GM21390 (cell line): ENCODE data around the gene SSUH2.
A peak's percentile ranks its signal among the peaks of the same experiment; 100 is the strongest.

Experiments
- ATAC-seq: cut with Tn5 transposase; IDR thresholded peaks from one replicate; pipeline ENCODE4 v1.9.1; 2021; ENCODE audit not compliant: unreplicated experiment

SSUH2 gene

DNA sequence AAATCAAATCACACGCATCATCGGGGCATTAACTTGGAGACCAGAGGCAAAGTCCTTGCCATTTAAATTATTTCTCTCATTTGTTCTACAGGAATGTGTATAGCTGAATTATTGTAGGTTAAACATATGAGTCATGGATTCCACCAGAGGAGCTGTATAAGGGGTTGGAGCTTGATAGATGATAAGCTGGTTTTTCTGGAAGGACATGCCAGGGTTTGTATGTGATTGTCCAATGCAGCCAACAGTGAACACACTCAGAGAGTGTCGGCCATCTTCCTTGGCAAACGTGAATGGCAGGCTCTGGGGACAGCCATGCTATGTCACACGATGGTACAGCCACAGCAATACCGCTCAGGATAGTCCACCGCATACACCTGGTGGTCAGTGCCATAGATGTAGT, 25.1 kb downstream of the SSUH2 start:
- ATAC-seq, result no peak

DNA sequence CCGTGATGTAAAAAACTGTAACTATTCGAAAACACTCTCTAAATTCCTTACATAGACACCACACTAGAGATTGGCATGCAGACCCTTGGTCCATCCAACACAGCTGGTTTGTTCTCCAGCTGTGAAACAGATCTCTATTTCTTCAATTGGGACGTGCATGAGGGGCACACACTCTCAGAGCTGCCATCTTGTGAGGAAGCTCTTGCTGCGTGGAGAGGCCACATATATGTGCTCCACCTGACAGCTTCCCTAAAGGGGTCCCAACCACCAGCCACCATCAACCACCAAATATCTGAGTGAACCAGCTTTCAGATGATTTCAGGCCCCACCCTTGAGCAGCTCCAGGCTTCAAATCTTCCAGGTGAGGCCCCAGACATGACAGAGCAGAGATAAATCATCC, 25.6 kb downstream of the SSUH2 start:
- no peak for ATAC-seq

- ATAC-seq, result no peak
Measured at GRCh38 chr3:8617921-8618320, 26.7 kb downstream of the SSUH2 start.

- ATAC-seq, result no peak
Measured at GRCh38 chr3:8610951-8611350, 33.6 kb downstream of the SSUH2 start.

GRCh38 chr3:8608791-8609467, 35.7 kb downstream of the SSUH2 start:
- no peak for ATAC-seq

DNA sequence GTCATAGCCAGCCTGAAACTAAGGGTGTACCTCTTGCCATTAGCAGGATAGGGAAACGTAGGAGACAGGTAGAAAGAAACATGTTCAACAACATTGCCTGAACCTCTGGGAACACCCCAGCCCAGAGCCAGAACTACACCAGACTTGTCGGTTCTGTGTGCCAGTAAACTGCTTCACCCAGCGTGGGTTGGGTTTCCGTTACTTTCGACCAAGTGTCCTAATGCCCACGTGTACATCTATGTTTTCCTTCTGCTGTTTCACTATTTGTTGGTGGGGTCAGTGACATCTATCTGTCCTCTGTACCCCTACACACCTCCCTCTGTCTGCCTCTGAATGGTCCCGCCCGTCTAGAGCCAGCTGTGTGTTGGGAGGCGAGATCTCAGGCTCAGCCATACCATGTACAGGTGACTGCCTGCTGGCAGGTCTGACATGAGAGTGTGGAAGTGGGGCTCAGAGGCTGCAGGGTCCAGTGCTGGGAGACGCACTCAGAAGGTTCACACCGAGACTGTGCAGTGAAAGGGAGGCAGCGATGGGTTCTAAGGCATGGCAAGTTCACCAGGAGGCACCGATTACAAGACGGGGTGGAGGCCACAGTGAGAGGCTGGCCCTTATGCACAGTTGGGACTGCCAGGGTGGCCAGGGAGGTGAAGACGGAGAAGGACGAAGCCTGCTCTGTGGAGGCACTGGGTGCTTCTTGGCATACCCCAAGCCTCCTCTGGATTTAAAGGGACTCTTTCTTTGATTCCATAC, 36.4 kb downstream of the SSUH2 start:
- ATAC-seq, result no peak

DNA sequence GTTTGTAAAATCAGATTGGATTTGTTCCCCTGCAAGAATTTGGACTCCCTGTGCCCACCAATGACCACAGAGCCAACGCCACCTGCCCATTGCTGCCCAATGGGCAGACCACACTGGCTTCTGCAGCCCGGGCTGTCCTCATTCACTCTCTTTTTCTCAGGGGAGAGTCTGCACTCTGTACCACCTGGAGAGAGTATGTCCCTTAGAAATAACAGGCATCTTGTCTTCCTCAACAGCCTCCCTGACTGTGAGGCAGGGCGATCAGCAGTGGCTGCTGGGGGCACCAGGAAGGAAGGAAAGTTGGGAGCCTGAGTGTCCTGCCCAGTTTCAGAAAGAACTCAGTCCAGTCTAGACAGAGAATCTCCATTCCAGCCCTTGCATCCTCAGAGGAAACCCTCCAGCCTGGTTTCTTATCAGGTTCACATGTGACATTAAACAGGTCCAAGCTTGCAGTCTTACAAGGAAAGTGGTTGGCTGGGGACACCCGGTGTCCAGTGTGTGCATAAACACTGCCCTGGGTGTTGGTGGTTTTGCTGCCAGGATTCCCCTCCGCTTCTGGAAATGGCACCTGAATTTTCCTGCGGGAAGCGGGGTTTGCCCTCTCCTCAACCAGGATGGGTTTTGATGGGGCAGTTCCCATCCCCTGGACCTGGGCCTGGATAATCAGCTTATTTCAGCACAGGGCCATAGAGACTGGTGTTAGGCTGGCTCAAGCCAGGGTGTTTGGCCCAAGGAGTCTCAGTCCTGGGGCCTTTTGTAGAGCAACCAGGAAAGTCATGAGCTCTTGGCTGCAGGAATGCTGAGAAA, 37.2 kb downstream of the SSUH2 start:
- ATAC-seq, result peak; percentile 55

- no peak for ATAC-seq
Measured at GRCh38 chr3:8606701-8607231, 37.8 kb downstream of the SSUH2 start.

- no peak for ATAC-seq
Measured at GRCh38 chr3:8604988-8605387, 39.6 kb downstream of the SSUH2 start.

DNA sequence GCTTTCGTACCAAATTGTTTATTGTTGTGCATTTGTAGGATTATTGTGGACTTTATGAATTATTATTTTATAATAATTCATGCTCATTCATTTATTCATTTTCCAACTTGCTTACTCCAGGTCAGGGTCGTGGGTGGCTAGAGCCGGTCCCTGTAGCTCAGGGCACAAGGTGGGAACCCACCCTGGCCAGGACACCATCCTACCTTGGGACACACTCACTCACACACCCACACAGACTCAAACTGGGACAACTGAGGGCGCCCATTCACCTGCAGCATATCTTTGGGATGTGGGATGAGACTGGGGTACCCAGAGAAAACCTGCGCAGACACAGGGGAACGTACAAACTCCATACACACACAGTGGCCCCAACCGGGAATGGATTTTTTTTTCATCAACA, 40.6 kb downstream of the SSUH2 start:
- ATAC-seq, result no peak

DNA sequence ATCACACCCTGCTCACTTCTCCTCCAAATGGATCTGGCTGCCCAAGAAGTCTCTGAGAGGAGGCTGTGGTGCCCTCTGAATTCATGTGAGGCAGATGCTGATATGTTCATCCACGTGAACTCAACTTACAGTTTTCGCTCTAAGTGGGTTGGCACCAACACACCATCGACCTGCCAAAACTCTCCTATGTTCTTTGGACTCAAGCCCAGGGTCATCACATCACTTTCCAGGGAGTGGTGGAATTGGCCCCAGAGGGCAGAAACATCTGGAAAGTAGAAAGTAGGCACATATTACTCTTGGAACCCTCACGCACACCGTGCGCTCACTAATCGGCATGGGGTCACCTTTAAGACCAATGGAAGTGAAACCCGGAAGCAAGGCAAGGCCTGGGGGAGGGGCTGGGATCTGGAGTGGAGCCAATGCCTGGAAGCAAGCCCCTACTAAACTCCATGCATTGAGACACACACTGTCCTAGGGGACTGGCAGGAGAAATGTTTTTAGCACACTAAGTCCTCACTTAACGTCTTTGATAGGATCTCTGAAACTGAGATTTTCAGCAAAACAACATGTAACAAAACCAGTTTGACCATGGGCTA, 41.4 kb downstream of the SSUH2 start:
- ATAC-seq, result no peak

- no peak for ATAC-seq
Measured at GRCh38 chr3:8600457-8600856, 44.1 kb downstream of the SSUH2 start.

- ATAC-seq, result no peak
Measured at GRCh38 chr3:8599146-8599545, 45.5 kb downstream of the SSUH2 start.

- ATAC-seq, result no peak
Measured at GRCh38 chr3:8597219-8597853, 47.3 kb downstream of the SSUH2 start.

- ATAC-seq, result no peak
Measured at GRCh38 chr3:8596321-8597218, 48.0 kb downstream of the SSUH2 start.

DNA sequence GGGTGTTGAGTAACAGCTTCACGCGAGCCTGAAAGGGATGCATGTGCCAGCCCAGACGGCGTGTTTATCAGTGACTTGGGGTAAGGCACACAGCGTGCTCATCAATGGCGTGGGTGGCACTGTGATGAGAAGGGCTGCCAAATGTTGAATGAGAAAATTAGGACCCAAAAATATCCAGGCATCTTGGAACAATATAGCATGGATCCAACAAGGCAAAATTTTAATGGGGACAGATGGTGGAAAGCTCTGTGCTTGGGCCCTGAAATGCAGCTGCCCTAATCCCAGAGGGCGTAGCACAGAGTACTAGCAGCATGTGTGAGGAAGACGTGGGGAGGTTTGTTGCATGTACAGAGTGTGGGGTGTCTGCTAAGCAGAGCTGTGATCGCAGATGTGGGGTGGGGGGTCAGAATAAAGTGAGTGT, 48.9 kb downstream of the SSUH2 start:
- no peak for ATAC-seq

GRCh38 chr3:8595252-8595651, 49.3 kb downstream of the SSUH2 start:
- no peak for ATAC-seq

GRCh38 chr3:8593021-8593827, 51.4 kb downstream of the SSUH2 start:
- no peak for ATAC-seq
